Activated T-cell treated with anti-CD3 and anti-CD28 coated beads for 48 hours (primary cell): ENCODE results near the gene MED8.

Source experiments
- DNase-seq: peaks from one replicate; pipeline ENCODE4 v3.0.0-alpha.2; 2020; ENCODE audit warnings: low read depth

MED8 gene, protein sequence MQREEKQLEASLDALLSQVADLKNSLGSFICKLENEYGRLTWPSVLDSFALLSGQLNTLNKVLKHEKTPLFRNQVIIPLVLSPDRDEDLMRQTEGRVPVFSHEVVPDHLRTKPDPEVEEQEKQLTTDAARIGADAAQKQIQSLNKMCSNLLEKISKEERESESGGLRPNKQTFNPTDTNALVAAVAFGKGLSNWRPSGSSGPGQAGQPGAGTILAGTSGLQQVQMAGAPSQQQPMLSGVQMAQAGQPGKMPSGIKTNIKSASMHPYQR

GRCh38 chr1:43389326-43390313 is at the start of gene MED8, which contains the start of gene SZT2:
Gene MED8, minus strand, starts transcription at chr1:43389800. Its CDS starts 36 bp downstream, at chr1:43389764.
Gene SZT2, plus strand, starts transcription at chr1:43389899. Its CDS starts 70 bp downstream, at chr1:43389969.
- DNase-seq: peak; percentile 89

DNA sequence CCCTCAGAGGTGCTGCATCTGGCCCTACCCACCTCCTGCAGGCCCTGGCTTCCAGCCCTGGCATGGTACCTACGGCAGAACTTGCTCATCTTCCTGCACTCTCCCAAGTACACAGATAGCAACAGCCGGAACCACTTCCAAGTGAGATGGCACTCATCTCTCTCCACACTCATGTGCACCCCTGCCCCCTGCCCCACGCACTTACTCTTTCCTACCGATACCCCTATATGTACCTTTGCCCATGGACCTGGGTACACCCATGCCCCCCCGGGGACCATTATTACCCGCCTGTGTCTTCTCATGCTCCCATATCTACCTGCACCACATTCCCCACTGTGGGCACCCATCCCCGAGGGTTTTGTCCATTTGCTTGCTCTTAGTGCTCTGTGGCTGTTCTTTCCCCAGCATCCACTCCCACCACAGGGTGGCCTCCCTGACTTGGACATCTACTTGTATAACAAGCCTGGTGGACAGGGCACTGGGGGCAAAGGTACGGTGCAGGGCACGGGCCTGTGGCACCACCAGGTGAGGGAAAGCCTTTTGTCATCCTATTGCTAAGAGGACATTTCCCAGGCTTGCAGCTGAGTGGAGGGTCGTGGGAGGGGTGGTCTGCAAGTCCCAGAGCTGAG is 49.5 kb upstream of the MED8 start:
- no peak for DNase-seq

GRCh38 chr1:43438576-43438952 is 49.0 kb upstream of the MED8 start:
- no peak for DNase-seq

DNA sequence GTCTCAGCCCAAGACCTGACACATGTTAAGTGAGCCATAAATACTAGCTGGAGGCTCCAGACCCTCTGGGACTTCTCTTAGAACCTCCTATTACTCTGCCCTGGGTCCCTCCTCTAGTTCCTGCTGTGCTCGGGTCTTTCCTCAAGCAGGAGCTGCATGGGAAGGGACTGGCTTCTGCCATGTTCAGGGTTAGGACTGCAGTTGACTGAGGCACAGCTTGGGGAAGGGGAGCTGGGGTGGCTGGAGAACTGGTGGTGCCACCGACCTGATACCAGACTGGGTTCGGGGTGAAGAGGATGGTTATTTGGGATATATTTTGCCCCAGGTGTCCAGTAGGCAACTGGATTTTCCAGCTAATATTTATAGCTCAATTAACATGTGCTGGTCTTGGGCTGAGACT is 48.4 kb upstream of the MED8 start:
- no peak for DNase-seq

DNA sequence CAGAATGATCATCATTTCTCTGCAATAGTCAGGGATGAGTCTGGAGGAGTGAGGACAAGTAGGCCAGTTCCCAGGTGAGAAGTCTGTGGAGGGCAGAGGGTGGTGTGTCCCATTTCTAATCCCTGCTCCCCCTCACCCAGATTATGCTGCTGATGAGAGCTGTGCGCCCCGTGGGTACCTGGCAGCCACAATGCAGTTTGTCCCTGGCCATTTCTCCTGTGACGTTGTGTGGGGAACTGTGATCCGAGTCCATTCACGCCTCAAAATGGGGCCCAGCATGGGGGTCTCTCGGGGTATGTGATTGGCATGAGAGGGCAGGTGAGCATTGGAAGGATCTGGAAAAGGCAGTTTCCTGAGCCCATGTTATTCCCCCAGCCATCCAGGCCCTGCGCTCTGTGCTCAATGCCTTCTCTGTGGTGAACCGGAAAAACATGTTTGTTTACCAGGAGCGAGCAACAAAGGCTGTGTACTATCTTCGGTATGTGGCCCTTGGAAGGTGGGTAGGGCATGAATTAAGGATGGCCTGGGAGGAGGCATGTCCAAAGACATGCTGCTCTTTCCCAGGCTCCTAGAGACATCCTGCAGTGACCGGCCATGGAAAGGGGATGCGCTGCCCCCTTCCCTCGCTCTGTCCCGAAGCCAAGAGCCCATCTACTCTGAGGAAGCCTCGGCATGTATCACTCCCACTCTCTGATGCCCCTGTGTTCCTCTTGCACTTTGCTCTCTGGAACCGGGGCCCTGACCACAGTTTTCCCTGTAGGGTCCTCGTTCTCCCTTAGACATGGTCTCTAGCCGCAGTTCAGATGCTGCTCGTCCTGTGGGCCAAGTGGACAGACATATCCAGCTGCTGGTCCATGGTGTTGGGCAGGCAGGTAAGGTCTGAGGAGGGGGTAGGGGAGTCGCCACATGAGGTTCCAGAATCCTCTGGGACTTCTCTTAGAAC is 47.7 kb upstream of the MED8 start:
- no peak for DNase-seq

- no peak for DNase-seq
Measured at GRCh38 chr1:43436371-43436770, 46.8 kb upstream of the MED8 start.

DNA sequence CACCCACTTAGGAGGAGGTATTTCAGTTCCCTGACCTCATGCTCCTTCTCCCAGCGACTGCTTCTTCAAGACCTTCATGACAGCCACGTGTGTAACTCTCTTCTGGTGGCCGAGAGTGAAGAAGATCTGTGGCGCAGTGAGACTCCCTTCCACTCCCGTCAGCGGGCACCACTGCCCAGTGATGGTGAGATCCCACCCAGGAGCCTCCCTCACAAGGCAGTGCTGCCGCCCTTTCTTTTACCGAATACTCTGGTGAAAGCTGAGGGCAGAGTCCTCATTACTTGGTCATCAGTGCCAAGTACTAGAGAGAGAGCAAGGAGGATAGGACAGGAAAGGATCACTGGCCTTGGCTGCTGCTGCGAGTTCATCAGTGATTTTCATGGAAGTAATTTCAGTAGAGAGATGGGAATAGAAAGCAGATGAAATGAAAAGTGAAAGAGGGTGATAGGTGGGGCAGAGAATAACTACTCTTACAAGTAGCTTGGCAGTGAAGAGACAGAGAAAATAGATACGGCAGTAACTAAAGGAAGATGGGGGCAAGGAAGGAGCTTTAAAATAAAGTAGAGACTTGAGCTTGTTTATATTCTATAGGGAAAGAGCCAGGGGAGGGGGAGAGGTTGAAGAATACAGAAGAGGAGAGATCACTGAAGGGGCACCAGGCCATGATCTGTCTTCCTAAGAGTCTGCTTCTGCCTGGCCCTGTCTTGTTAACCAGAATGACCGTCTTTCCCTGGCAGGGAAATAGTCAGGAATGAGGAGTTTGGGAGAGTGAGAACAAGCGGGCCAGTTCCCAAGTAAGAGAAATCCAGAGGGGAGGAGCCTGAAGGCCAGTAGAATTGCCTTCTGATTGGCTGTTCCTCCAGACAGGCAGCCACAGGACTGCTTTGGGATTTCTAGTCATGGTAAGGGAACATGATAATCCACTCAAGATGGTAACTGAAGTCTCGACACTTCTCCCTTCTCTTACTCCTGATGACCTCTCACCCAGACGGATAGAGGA is 45.8 kb upstream of the MED8 start:
- DNase-seq: no peak

- no peak for DNase-seq
Measured at GRCh38 chr1:43434256-43434655, 44.7 kb upstream of the MED8 start.

GRCh38 chr1:43432907-43433306 is 43.3 kb upstream of the MED8 start:
- DNase-seq: no peak

DNA sequence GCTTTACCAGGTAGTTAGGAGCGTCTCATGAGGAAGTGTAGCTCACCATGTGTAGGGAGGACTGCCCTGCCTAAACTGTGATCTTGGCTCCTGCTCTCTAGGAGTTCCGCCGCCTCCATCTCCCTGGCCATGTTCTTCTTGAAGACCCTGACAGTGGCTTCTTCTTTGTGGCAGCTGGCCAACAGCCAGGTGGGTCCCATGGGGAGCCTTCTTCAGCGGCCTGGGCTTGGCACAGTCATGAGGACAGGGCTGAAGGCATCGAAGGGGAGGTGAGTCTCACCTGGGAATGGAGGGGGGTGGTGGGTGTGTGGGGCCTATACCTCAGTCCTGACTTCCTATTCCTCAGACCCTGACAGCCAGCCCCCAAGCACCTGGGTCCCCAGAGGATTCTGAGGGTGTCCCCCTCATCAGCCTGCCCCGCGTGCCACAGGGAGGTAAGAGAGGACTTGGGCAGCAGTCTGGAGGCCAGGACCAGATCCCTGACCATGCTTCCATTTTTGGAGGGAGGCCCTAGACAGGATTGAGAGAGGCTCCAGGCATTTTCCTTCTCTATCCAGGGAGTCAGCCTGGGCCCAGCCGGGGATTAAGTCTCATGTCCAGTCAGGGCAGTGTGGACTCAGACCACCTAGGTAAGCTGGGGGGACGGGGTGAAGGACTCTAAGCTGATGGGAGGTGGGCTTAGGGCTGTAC is 42.7 kb upstream of the MED8 start:
- no peak for DNase-seq

- DNase-seq: no peak
Measured at GRCh38 chr1:43431676-43432075, 42.1 kb upstream of the MED8 start.

DNA sequence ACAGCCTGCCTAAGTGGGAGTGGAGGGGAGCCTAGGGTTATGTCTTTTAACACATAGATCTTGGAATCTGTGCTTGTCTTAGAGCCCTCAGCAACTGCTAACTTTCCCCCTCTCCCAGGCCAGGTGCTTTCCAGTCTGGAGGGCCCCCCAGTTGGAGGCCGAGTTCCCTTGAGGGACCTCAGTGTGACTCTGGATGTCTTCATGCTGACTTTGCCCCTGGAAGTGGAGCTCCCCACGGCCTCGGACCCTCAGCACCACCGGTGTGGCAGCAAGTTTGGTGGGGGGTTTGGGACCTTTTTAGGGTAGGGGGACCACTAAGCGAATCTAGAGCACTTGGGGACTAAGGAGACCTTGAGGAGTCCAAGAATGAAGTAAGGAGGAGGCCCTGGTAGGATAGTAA is 41.2 kb upstream of the MED8 start:
- no peak for DNase-seq

- DNase-seq: no peak
Measured at GRCh38 chr1:43427941-43428340, 38.3 kb upstream of the MED8 start.

- DNase-seq: no peak
Measured at GRCh38 chr1:43427524-43427923, 37.9 kb upstream of the MED8 start.

DNA sequence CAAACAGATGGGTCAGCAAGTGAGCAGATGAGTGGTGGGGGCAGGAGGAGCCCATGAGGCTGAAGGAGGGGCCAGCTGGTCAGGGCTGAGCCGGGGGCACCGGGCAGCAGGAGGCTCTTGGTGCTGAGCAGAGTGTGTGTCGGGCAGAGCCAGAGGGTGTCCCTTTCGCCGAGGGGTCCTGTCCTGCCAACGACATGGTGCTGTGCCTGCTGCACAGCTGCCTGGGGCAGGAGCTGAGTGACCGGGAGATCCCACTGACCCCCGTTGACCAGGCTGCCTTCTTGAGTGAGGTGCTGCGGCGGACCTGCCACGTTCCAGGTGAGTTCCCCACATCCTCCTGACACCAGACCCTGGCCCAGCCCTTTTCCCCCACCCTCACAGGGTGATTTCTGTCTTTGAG is 36.6 kb upstream of the MED8 start:
- DNase-seq: no peak

- DNase-seq: no peak
Measured at GRCh38 chr1:43425045-43425444, 35.4 kb upstream of the MED8 start.

- DNase-seq: peak; percentile 3
Measured at GRCh38 chr1:43423672-43424550, 34.3 kb upstream of the MED8 start.

GRCh38 chr1:43422995-43423671 is 33.5 kb upstream of the MED8 start:
- no peak for DNase-seq
